Keratinocyte (primary cell): ENCODE data around the gene PTGDR2. TPM values are rescaled to one million over a fixed set of nuclear protein-coding genes. Genes with fewer than 3 reads are reported as not detected.

Experiments used
- DNase-seq: peaks from one replicate; pipeline ENCODE4 v3.0.0-alpha.2; 2011; ENCODE audit warnings: low read depth, missing footprints, low spot score
- FAIRE-seq: peaks from 2 replicates; lab custom pipeline; 2011; peaks lifted over from hg19 to GRCh38; lab: Jason Lieb, UNC
- H2AFZ ChIP-seq: 2 replicates; pipeline ENCODE4 v1.6.0; 2012; ENCODE audit warnings: low read length, control low read depth, inconsistent platforms; ENCODE audit not compliant: control insufficient read depth
- H3K27ac ChIP-seq: 2 replicates; pipeline ENCODE4 v1.5.1; 2011; ENCODE audit warnings: low read length; ENCODE audit not compliant: control insufficient read depth, insufficient read depth
- H3K27me3 ChIP-seq: 3 replicates; pipeline ENCODE4 v1.6.0; 2011; ENCODE audit warnings: low read length; ENCODE audit not compliant: control insufficient read depth, insufficient read depth; ENCODE audit errors: extremely low read depth
- H3K36me3 ChIP-seq, 2 experiments: 2 replicates in 1 of 2; 3 replicates in 1 of 2; pipeline ENCODE4 v1.5.1; 2011; ENCODE audit warnings: low read length in 2 of 2, mild to moderate bottlenecking in 1 of 2; ENCODE audit not compliant: control insufficient read depth in 2 of 2, insufficient read depth in 2 of 2; ENCODE audit errors: extremely low read depth in 1 of 2
- H3K4me1 ChIP-seq: 3 replicates; pipeline ENCODE4 v1.5.1; 2011; ENCODE audit warnings: low read length; ENCODE audit not compliant: control insufficient read depth, insufficient read depth; ENCODE audit errors: extremely low read depth
- H3K4me2 ChIP-seq: 3 replicates; pipeline ENCODE4 v1.6.0; 2011; ENCODE audit warnings: low read depth, low read length; ENCODE audit not compliant: control insufficient read depth, insufficient read depth; ENCODE audit errors: extremely low read depth
- H3K4me3 ChIP-seq, 3 experiments: fragments of 200-600 bp in 1 of 3; sonication (generic) in 1 of 3; 2 replicates in 2 of 3; 3 replicates in 1 of 3; pipeline ENCODE4 v1.5.1; 2011 to 2016; ENCODE audit warnings: low read length in 3 of 3, mild to moderate bottlenecking in 3 of 3, control low read depth in 2 of 3, inconsistent platforms in 1 of 3, low read depth in 1 of 3, mixed read lengths in 1 of 3, mixed run types in 1 of 3, moderate library complexity in 1 of 3; ENCODE audit not compliant: control insufficient read depth in 2 of 3, insufficient read depth in 2 of 3; ENCODE audit errors: extremely low read depth in 1 of 3
- H3K79me2 ChIP-seq: 2 replicates; pipeline ENCODE4 v1.6.0; 2012; ENCODE audit warnings: low read length; ENCODE audit not compliant: control insufficient read depth, insufficient read depth
- H3K9ac ChIP-seq: 3 replicates; pipeline ENCODE4 v1.6.0; 2011; ENCODE audit warnings: low read length; ENCODE audit not compliant: control insufficient read depth, insufficient read depth; ENCODE audit errors: extremely low read depth
- H3K9me1 ChIP-seq: 3 replicates; pipeline ENCODE4 v1.6.0; 2011; ENCODE audit warnings: low read length; ENCODE audit not compliant: control insufficient read depth, insufficient read depth; ENCODE audit errors: extremely low read depth
- H3K9me3 ChIP-seq: 2 replicates; pipeline ENCODE4 v1.5.1; 2012; ENCODE audit warnings: low read depth, low read length; ENCODE audit not compliant: control insufficient read depth
- H4K20me1 ChIP-seq: 3 replicates; pipeline ENCODE4 v1.6.0; 2011; ENCODE audit warnings: low read length; ENCODE audit not compliant: control insufficient read depth, insufficient read depth; ENCODE audit errors: extremely low read depth
- EZH2 ChIP-seq: IDR thresholded peaks from one replicate; pipeline ENCODE4 v1.6.1; 2012; ENCODE audit warnings: inconsistent platforms, mild to moderate bottlenecking, low read length, moderate library complexity
- dilution Hi-C: fragments of 300-500 bp; cut with MboI; formaldehyde crosslinking; loops from one replicate; pipeline ENCODE4 v1.7.0; 2020; ENCODE audit warnings: low sequenced_read_pairs; ENCODE audit not compliant: extremely low pct_ligation_motif_present
- polyA plus RNA-seq, 5 experiments: library from polyadenylated mRNA; depleted of rRNA in 3 of 5; stranded (reverse) in 3 of 5; stranded (forward) in 1 of 5; unstranded in 1 of 5; fragments of >200 nt; gene quantifications; 1 replicate in 1 of 5; 2 replicates in 3 of 5; 3 replicates in 1 of 5; pipeline versions ENCODE4 v1.2.1 to v1.2.3, GENCODE V29; 2011 to 2012; ENCODE audit warnings: missing spikeins in 2 of 5, low read depth in 1 of 5, low replicate concordance in 1 of 5
- TF ChIP-seq, protein P1 (sequence below), 3 experiments: IDR thresholded peaks in 1 of 3; conservative IDR thresholded peaks in 1 of 3; optimal IDR thresholded peaks in 1 of 3; 2 replicates in 2 of 3; 3 replicates in 1 of 3; pipeline versions ENCODE3 to v1.5.1; 2011; ENCODE audit warnings: low read length in 3 of 3, mild to moderate bottlenecking in 3 of 3, moderate library complexity in 2 of 3, control low read depth in 1 of 3, inconsistent platforms in 1 of 3; ENCODE audit not compliant: insufficient read depth in 2 of 3; ENCODE audit errors: extremely low read depth in 1 of 3

PTGDR2 gene
- polyA plus RNA-seq, 1 donor (not counting 4 experiments of a cell fraction or from before 2014, with no cell fraction given): not detected

DNA sequence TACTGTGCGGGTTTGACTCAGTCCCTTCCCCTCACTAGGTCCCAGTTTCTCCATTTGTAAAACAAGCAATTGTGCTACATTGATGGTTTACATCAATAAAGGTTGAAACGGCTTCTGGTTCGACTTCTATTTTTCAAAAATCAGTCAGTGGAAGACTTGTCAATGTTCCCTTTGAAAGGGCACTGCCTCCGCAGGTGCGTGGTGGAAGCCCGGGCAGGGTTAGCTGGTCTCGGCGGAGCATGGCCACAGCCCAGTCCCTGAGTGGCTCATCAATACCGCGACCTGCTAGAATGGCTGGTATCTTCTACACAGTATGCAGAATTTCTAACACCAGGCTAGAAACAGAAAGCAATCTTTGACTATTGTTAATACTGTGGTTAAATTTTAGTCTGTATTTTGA is 54.6 kb downstream of the PTGDR2 start:
- Histone ChIP-seq H3K4me3 (no peak overlapping the region), H3K9me3 (no peaks in the 10 kb centered on the region), H3K9me1 (no peaks in the 10 kb centered on the region), H3K9ac (no peak overlapping the region), H3K4me1 (no peaks in the 10 kb centered on the region), H3K4me2 (no peak overlapping the region), H4K20me1 (no peaks in the 10 kb centered on the region), H2AFZ (no peak overlapping the region), H3K36me3 (no peaks in the 10 kb centered on the region), H3K79me2 (no peaks in the 10 kb centered on the region), H3K27ac (no peak overlapping the region), H3K27me3 (no peaks in the 10 kb centered on the region)
- TF ChIP-seq EZH2: no peak
- TF ChIP-seq, protein P1, sequence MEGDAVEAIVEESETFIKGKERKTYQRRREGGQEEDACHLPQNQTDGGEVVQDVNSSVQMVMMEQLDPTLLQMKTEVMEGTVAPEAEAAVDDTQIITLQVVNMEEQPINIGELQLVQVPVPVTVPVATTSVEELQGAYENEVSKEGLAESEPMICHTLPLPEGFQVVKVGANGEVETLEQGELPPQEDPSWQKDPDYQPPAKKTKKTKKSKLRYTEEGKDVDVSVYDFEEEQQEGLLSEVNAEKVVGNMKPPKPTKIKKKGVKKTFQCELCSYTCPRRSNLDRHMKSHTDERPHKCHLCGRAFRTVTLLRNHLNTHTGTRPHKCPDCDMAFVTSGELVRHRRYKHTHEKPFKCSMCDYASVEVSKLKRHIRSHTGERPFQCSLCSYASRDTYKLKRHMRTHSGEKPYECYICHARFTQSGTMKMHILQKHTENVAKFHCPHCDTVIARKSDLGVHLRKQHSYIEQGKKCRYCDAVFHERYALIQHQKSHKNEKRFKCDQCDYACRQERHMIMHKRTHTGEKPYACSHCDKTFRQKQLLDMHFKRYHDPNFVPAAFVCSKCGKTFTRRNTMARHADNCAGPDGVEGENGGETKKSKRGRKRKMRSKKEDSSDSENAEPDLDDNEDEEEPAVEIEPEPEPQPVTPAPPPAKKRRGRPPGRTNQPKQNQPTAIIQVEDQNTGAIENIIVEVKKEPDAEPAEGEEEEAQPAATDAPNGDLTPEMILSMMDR (optimal IDR thresholded peaks at IDR 0.05 in 1 of 3, IDR thresholded peaks at IDR 0.05 in 1 of 3, conservative IDR thresholded peaks at IDR 0.05 in 1 of 3; ENCODE audit: extremely low read depth in 1 of 3, insufficient read depth in 2 of 3, low read length in 3 of 3): no peak
- dilution Hi-C loops: no loop called here
- no peak for DNase-seq
- no peak for FAIRE-seq

Other genes with a start within 250 kb of the PTGDR2 start
- gene MS4A8, start 156.3 kb downstream of the PTGDR2 start, polyA plus RNA-seq: not detected in 3 replicates
- gene MS4A18, start 131.2 kb downstream of the PTGDR2 start, polyA plus RNA-seq: not detected in 3 replicates
- 0.03 TPM in 1 of 3 replicates, not detected in the others for gene MS4A15, start 99.1 kb downstream of the PTGDR2 start, polyA plus RNA-seq
- gene MS4A10, start 70.6 kb downstream of the PTGDR2 start, polyA plus RNA-seq: not detected in 3 replicates
- gene CCDC86, start 13.8 kb downstream of the PTGDR2 start, polyA plus RNA-seq: 21.4 to 44.1 TPM (median 29.3 TPM) in 3 replicates
- not detected in 3 replicates for gene ZP1, start 11.6 kb upstream of the PTGDR2 start, polyA plus RNA-seq
- gene PRPF19, start 50.6 kb upstream of the PTGDR2 start, polyA plus RNA-seq: 16.9 to 67.7 TPM (median 35.4 TPM) in 3 replicates
- 19.0 to 42.3 TPM (median 25.2 TPM) in 3 replicates for gene TMEM109, start 58.2 kb upstream of the PTGDR2 start, polyA plus RNA-seq
- gene TMEM132A, start 68.5 kb upstream of the PTGDR2 start, polyA plus RNA-seq: 16.6 to 54.1 TPM (median 29.7 TPM) in 3 replicates
- gene SLC15A3, start 96.2 kb upstream of the PTGDR2 start, polyA plus RNA-seq: 0.79 to 2.0 TPM (median 1.0 TPM) in 3 replicates
- 0.03 TPM in 3 replicates for gene CD6, start 115.7 kb upstream of the PTGDR2 start, polyA plus RNA-seq
- gene CD5, start 246.5 kb upstream of the PTGDR2 start, polyA plus RNA-seq: not detected in 3 replicates